ENCODE results near the gene CBX6. TPM values are rescaled to one million over a fixed set of nuclear protein-coding genes. Genes with fewer than 3 reads are reported as not detected.

The CBX6 gene
- total and polyA plus RNA-seq, 7 experiments from 2014 or later = 6.3 to 77.0 (median 72.4) TPM

GRCh38 chr22:38878001-38878400 is 6.0 kb upstream of the CBX6 start:
- Histone ChIP-seq H3K27ac (ENCODE audit: low read depth, low read length) (no peak overlapping the region), H3K4me3 (ENCODE audit: low read length) (no peak overlapping the region), H3K27me3 (ENCODE audit: control insufficient read depth in 2 of 2, insufficient read depth in 2 of 2, low read length in 2 of 2) (no peaks in the 10 kb centered on the region), H3K36me3 (ENCODE audit: control insufficient read depth in 2 of 3, insufficient read depth in 3 of 3, low read length in 3 of 3) (no peaks in the 10 kb centered on the region), H3K9me3 (ENCODE audit: control insufficient read depth in 2 of 3, low read length in 3 of 3) (no peaks in the 10 kb centered on the region), H3K4me1 (ENCODE audit: control insufficient read depth in 2 of 2, insufficient read depth in 2 of 2, low read length in 2 of 2) (peaks cover 8 to 19% of the 10 kb centered on the region in 2 donors)
- H3K4me3 Mint-ChIP-seq = peak overlapping the region in 1 of 10 donors; percentile 5
- ChIA-PET CTCF (interaction anchor here (0.6 to 2.0 kb wide), 3 partner anchors 8 to 93 kb away, joined by 3 to 5 read pairs (median 3); no protein-coding TSS in a partner anchor), POLR2A (interaction anchor here (0.7 kb wide), 1 partner anchor 295 kb away, joined by 3 read pairs; no protein-coding TSS in a partner anchor)
- H3K36me3 Mint-ChIP-seq = no peaks in the 10 kb centered on the region
- ATAC-seq (no peak), DNase-seq (no peak)
- H3K9me3 Mint-ChIP-seq = peaks cover 0 to 2% (median 0%) of the 10 kb centered on the region in 11 donors
- H3K4me1 Mint-ChIP-seq = peaks cover 21 to 39% (median 38%) of the 10 kb centered on the region in 7 donors
- H3K27me3 Mint-ChIP-seq = peaks cover 0 to 18% (median 0%) of the 10 kb centered on the region in 5 donors
- intact Hi-C loops (cut with micrococcal nuclease) = loop anchor here in 1 of 2 donors (10.0 kb wide), 1 partner anchor 647 kb away; the partner anchor contains the start of gene ATF4
- H3K27ac Mint-ChIP-seq = no peak overlapping the region

DNA sequence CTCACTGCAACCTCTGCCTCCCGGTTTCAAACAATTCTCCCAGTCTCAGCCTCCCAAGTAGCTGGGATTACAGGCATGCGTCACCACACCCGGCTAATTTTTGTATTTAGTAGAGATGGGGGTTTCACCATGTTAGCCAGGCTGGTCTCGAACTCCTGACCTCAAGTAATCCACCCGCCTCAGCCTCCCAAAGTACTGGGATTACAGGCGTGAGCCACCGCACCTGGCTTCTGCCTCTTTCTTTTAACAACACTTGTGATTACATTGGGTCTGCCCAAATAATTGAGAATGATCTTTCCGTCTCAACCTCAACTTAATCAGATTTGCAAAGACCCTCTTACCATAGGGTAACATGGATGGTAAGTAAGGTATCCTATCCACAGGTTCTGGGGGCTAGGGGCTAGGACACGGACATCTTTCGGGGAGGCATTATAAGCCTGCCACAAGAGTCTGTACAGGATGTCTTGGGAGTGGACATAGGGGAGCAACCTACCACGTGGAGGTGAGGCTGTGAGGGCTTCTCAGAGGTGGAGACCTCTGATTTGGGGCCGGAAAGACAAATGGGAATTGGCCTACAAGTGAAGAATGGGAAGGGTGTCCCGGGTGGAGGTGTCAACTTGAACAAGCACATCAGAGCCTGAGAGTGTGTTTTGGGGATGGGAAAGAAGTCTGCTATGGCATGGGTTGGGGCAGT is 2.7 kb upstream of the CBX6 start:
- DNase-seq (no peak), ATAC-seq (no peak)
- intact Hi-C loops (cut with micrococcal nuclease) = loop anchor here in 1 of 2 donors (5.0 to 10.0 kb wide), 3 partner anchors 113 to 1267 kb away; partner anchors contain the start of genes ATF4 and GGA1
- peaks cover 26 to 36% (median 34%) of the 10 kb centered on the region in 7 donors for H3K4me1 Mint-ChIP-seq
- H3K9me3 Mint-ChIP-seq = no peaks in the 10 kb centered on the region
- Histone ChIP-seq H3K27me3 (ENCODE audit: control insufficient read depth in 2 of 2, insufficient read depth in 2 of 2, low read length in 2 of 2) (no peaks in the 10 kb centered on the region), H3K4me3 (ENCODE audit: low read length) (no peak overlapping the region), H3K4me1 (ENCODE audit: control insufficient read depth in 2 of 2, insufficient read depth in 2 of 2, low read length in 2 of 2) (peaks cover 24 to 26% of the 10 kb centered on the region in 2 donors), H3K27ac (ENCODE audit: low read depth, low read length) (no peak overlapping the region), H3K9me3 (ENCODE audit: control insufficient read depth in 2 of 3, low read length in 3 of 3) (no peaks in the 10 kb centered on the region), H3K36me3 (ENCODE audit: control insufficient read depth in 2 of 3, insufficient read depth in 3 of 3, low read length in 3 of 3) (peaks cover 0 to 4% (median 1%) of the 10 kb centered on the region in 3 experiments)
- peak overlapping the region in 7 of 9 donors; percentile 55 to 93 (median 85) for H3K27ac Mint-ChIP-seq
- ChIA-PET CTCF (interaction anchor here (0.6 to 0.7 kb wide), 2 partner anchors 246 to 382 kb away, joined by 3 read pairs; no protein-coding TSS in a partner anchor), POLR2A (interaction anchor here (0.6 to 1.8 kb wide), 5 partner anchors 8 to 172 kb away, joined by 3 to 9 read pairs (median 3); no protein-coding TSS in a partner anchor)
- H3K4me3 Mint-ChIP-seq = peak overlapping the region in 8 of 10 donors; percentile 12 to 97 (median 88)
- H3K36me3 Mint-ChIP-seq = peaks cover 0 to 1% (median 0%) of the 10 kb centered on the region in 5 donors
- H3K27me3 Mint-ChIP-seq = peaks cover 0 to 18% (median 0%) of the 10 kb centered on the region in 5 donors

DNA sequence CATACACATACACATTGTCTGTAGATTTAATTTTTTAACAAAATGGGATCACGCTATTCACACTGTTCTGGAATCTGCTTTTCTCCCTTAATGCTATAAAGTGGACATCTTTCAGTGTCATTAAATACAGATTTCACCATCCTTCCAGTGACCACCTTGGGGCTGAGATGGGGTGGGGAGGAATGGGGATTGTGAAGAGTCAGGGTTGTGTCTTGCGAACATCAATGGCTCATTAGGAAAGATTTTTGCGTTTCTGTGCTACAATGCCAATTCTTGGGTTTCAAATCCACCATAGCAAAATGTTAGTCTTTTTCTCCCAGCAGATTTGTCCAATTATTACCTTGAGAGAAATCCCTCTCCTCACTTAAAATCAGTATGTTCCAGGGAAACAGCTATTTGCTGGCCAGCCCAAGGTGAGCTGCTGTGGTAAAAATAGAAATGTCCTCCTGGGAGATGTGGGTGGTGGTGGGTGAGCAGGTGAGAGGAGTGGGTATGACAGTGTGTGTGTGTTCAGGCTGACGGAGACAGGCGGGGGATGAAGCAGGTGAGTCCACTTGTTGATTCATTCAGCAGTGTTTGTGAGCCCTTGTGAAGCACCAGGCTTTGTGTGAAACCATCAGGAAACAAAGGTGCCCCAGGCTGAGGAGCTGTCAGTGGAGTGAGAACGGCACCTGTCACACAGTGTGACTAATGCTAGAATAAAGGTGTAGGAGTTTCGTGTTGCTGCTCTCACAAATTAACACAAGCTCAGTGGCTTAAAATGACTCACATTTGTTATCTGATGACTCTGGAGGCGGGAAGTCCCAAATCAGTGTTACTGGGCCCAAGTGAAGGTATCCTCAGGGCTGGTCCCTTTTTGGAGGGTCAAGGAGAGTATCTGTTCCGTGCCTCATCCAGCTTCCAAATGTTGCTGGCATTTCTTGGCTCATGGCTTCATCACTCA is 1.7 kb upstream of the CBX6 start:
- peaks cover 0 to 18% (median 0%) of the 10 kb centered on the region in 5 donors for H3K27me3 Mint-ChIP-seq
- Histone ChIP-seq H3K9me3 (ENCODE audit: control insufficient read depth in 2 of 3, low read length in 3 of 3) (no peaks in the 10 kb centered on the region), H3K4me1 (ENCODE audit: control insufficient read depth in 2 of 2, insufficient read depth in 2 of 2, low read length in 2 of 2) (peaks cover 28 to 31% of the 10 kb centered on the region in 2 donors), H3K36me3 (ENCODE audit: control insufficient read depth in 2 of 3, insufficient read depth in 3 of 3, low read length in 3 of 3) (peaks cover 0 to 7% (median 3%) of the 10 kb centered on the region in 3 experiments), H3K4me3 (ENCODE audit: low read length) (peak overlapping the region; percentile 98), H3K27me3 (ENCODE audit: control insufficient read depth in 2 of 2, insufficient read depth in 2 of 2, low read length in 2 of 2) (no peaks in the 10 kb centered on the region), H3K27ac (ENCODE audit: low read depth, low read length) (no peak overlapping the region)
- peak overlapping the region; percentile 88 to 97 (median 92) for H3K4me3 Mint-ChIP-seq
- ATAC-seq = no peak
- no peaks in the 10 kb centered on the region for H3K9me3 Mint-ChIP-seq
- H3K27ac Mint-ChIP-seq = peak overlapping the region; percentile 80 to 93 (median 88)
- DNase-seq = peak in 2 of 9 donors; percentile 43 to 69
- intact Hi-C loops (cut with micrococcal nuclease) = loop anchor here in 1 of 2 donors (2.0 to 10.0 kb wide), 6 partner anchors 114 to 1266 kb away; partner anchors contain the start of genes ATF4, CSNK1E and GGA1
- ChIA-PET POLR2A (interaction anchor here (0.6 to 1.8 kb wide), 6 partner anchors 9 to 1297 kb away, joined by 3 to 9 read pairs (median 4); no protein-coding TSS in a partner anchor), CTCF (interaction anchor here (0.6 to 0.7 kb wide), 2 partner anchors 246 to 381 kb away, joined by 3 read pairs; no protein-coding TSS in a partner anchor)
- peaks cover 0 to 3% (median 0%) of the 10 kb centered on the region in 5 donors for H3K36me3 Mint-ChIP-seq
- peaks cover 26 to 44% (median 41%) of the 10 kb centered on the region in 7 donors for H3K4me1 Mint-ChIP-seq

- H3K36me3 ChIP-seq (ENCODE audit: control insufficient read depth in 2 of 3, insufficient read depth in 3 of 3, low read length in 3 of 3) = peaks cover 0 to 15% (median 3%) of the 10 kb centered on the region in 3 experiments
- no peaks in the 10 kb centered on the region for H3K27me3 ChIP-seq (ENCODE audit: control insufficient read depth in 2 of 2, insufficient read depth in 2 of 2, low read length in 2 of 2)
- peaks cover 0 to 18% (median 0%) of the 10 kb centered on the region in 5 donors for H3K27me3 Mint-ChIP-seq
- ChIA-PET CTCF (no interaction called here), POLR2A (interaction anchor here (0.8 to 2.2 kb wide), 4 partner anchors 10 to 447 kb away, joined by 4 to 9 read pairs (median 6); no protein-coding TSS in a partner anchor)
- H3K27ac ChIP-seq (ENCODE audit: low read depth, low read length) = peak overlapping the region; percentile 71
- H3K4me3 Mint-ChIP-seq = peak overlapping the region; percentile 88 to 97 (median 92)
- peaks cover 28 to 34% of the 10 kb centered on the region in 2 donors for H3K4me1 ChIP-seq (ENCODE audit: control insufficient read depth in 2 of 2, insufficient read depth in 2 of 2, low read length in 2 of 2)
- peak overlapping the region; percentile 98 for H3K4me3 ChIP-seq (ENCODE audit: low read length)
- H3K4me1 Mint-ChIP-seq = peaks cover 33 to 52% (median 49%) of the 10 kb centered on the region in 7 donors
- ATAC-seq (no peak), DNase-seq (no peak)
- H3K9me3 ChIP-seq (ENCODE audit: control insufficient read depth in 2 of 3, low read length in 3 of 3) = no peaks in the 10 kb centered on the region
- H3K27ac Mint-ChIP-seq = peak overlapping the region; percentile 80 to 93 (median 88)
- H3K36me3 Mint-ChIP-seq = peaks cover 0 to 3% (median 0%) of the 10 kb centered on the region in 5 donors
- no peaks in the 10 kb centered on the region for H3K9me3 Mint-ChIP-seq
- intact Hi-C loops (cut with micrococcal nuclease) = loop anchor here (1.0 to 10.0 kb wide), 10 partner anchors 8 to 1266 kb away; partner anchors contain the start of genes CBX7 (in 2 of the 2), RPL3 (in 2 of the 2), ATF4 (in 1 of the 2) and CSNK1E (in 1 of the 2)
These were observed 824 bp upstream of the CBX6 start for GRCh38 chr22:38872831-38873248.

DNA sequence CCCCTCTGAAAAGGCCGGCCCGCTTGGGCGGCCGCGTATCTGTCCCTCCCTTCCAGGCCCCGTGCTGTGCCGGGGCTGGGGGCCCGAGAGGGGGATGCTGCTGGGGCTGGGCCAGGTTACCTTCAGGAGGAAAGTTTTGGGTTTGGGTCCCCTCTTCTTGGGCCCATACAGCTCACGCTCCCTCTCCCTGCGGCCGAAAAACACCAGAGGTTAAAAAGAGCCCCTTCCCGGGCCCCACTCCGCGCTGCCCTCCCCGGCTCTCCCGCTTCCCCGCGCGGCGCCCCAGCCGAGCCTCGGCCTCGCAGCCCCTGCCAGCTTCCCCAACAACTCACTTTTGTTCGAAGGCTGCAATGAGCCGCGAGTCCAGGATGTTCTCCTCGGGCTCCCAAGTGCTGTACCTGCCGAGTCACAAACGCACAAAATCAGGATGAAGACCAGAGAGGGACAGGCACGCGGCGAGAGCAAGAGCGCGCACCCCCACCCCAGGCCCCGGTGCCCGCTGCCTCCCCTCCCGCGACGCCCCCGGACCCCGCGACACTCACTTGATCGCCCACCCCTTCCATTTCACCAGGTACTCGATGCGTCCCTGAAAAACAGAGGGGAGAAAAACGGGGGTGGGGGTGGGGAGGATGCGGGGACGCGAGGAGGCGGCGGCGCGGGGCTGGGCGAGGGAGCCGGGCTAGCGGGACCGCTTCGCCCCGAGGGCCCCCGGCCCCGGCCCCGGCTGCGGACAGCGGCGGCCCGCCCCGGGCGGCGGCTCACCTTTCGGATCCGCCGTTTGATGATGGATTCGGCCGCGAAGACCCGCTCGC is 450 bp downstream of the CBX6 start:
- no peaks in the 10 kb centered on the region for H3K9me3 Mint-ChIP-seq
- Histone ChIP-seq H3K9me3 (ENCODE audit: control insufficient read depth in 2 of 3, low read length in 3 of 3) (no peaks in the 10 kb centered on the region), H3K27ac (ENCODE audit: low read depth, low read length) (peak overlapping the region; percentile 73), H3K4me3 (ENCODE audit: low read length) (peak overlapping the region; percentile 46), H3K36me3 (ENCODE audit: control insufficient read depth in 2 of 3, insufficient read depth in 3 of 3, low read length in 3 of 3) (peaks cover 0 to 22% (median 3%) of the 10 kb centered on the region in 3 experiments), H3K27me3 (ENCODE audit: control insufficient read depth in 2 of 2, insufficient read depth in 2 of 2, low read length in 2 of 2) (no peaks in the 10 kb centered on the region), H3K4me1 (ENCODE audit: control insufficient read depth in 2 of 2, insufficient read depth in 2 of 2, low read length in 2 of 2) (peaks cover 28 to 34% of the 10 kb centered on the region in 2 donors)
- H3K4me1 Mint-ChIP-seq = peaks cover 35 to 55% (median 49%) of the 10 kb centered on the region in 7 donors
- H3K36me3 Mint-ChIP-seq = peaks cover 0 to 3% (median 0%) of the 10 kb centered on the region in 5 donors
- CTCF ChIA-PET = interaction anchor here (0.6 to 4.5 kb wide), 8 partner anchors 10 to 283 kb away, joined by 3 to 94 read pairs (median 7); no protein-coding TSS in a partner anchor
- peak overlapping the region; percentile 88 to 97 (median 93) for H3K4me3 Mint-ChIP-seq
- peak; percentile 5 for ATAC-seq
- peak overlapping the region; percentile 54 to 91 (median 86) for H3K27ac Mint-ChIP-seq
- DNase-seq = peak in 7 of 9 donors; percentile 24 to 54 (median 34)
- H3K27me3 Mint-ChIP-seq = peaks cover 0 to 16% (median 0%) of the 10 kb centered on the region in 5 donors
- POLR2A ChIA-PET = interaction anchor here (0.6 to 2.4 kb wide), 14 partner anchors 11 to 448 kb away, joined by 3 to 14 read pairs (median 4); no protein-coding TSS in a partner anchor
- intact Hi-C loops (cut with micrococcal nuclease) = loop anchor here (1.0 to 10.0 kb wide), 14 partner anchors 10 to 1264 kb away; partner anchors contain the start of genes CBX7 (in 2 of the 2), RPL3 (in 2 of the 2), ATF4 (in 1 of the 2) and CSNK1E (in 1 of the 2)
